ENCODE data around the gene EPHA7.

The EPHA7 gene

GRCh38 chr6:93235775-93236174 is 183.6 kb downstream of the EPHA7 start:
- DNase-seq = no peak

GRCh38 chr6:93226822-93227221 is 192.5 kb downstream of the EPHA7 start:
- no peak for DNase-seq

DNA sequence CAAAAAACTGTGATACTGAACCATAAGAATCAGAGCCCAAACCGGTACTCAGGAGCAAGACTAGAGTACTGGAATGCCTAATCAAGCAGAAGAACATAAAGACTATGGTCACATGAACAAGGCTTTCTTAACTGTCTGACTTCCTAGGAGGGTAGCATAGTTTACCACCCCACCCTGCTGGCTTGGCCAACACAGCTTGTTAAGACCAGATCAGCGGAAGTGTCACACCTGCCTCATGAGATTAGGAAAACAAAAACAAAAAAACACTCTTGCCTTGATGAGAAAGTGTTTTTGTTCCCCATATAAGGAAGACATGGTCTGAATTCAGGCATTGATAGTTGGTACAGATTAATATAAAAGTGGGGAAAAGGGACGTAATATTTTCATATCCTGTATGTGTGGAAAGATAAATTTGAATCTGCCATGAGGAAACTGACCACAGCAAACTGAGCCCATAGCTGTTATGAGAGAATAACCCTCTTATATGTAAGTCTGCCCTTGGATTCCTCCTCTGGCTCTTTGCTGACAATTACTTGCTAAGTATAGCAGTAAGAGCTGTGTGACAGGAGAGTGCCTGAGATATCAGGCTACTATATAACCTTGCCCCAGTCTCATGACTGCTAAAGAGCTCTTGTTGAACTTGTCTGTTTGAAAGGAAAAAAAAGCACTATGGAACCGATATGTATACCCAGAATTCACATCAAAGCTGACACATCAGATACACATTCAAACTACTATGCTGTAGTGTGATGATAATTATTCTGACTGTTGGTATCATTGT is 197.1 kb downstream of the EPHA7 start:
- DNase-seq = no peak

GRCh38 chr6:93219447-93219846 is 199.9 kb downstream of the EPHA7 start:
- DNase-seq = no peak

- no peak for DNase-seq
These were observed 201.3 kb downstream of the EPHA7 start for GRCh38 chr6:93218096-93218495.

DNA sequence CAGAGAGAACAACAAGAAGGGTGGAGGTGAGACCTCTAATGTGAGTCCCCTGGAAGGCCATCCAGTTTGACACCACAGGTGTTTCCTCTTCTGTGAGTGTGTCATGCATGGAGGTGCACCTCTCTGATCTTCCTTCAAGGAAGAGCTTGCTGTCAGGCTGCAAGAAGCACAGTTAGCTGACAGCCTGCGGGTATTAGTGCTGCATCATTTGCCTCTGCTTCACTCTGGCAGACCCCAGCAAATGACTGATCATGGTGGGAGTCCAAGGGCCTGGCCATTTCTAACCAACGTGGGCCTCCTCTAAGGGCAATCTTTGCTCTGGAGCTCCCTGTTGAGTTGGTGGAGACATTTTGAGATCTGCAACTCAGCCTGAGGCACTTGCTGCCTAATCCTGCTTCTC is 206.3 kb downstream of the EPHA7 start:
- DNase-seq = no peak

GRCh38 chr6:93210908-93211307 is 208.5 kb downstream of the EPHA7 start:
- no peak for DNase-seq

- DNase-seq = no peak
These were observed 210.0 kb downstream of the EPHA7 start for GRCh38 chr6:93209358-93209757.

- no peak for DNase-seq
These were observed 222.9 kb downstream of the EPHA7 start for GRCh38 chr6:93196406-93196970.

DNA sequence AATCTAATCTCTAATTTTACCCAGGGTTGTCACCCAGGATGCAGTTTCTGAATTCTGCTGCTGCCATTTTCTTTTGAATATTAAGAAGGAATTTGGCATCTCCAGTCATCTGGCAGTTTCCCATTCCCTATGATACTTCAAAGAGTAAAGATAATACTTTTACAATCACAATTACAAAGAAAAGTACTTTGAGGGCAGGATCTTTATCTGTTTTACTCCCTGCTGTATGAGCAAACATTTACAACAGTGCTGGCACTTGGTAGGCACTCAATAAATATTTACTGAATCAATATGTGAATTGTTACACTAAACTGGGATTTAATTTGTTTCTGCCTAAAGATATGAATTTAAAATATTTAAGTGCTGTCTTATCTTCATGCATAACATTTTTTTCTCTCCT is 224.9 kb downstream of the EPHA7 start:
- no peak for DNase-seq

- DNase-seq = no peak
These were observed 225.5 kb downstream of the EPHA7 start for GRCh38 chr6:93193868-93194267.
